Activated naive CD8-positive, alpha-beta T cell treated with anti-CD3 and anti-CD28 coated beads, Interleukin-2, amount 50 U/mL, for 24 hours (primary cell): ENCODE data around the gene IQCC.
A peak's percentile ranks its signal among the peaks of the same experiment; 100 is the strongest.

Experiments
- ATAC-seq: fragments of 150-1000 bp; cut with Tn5 transposase; one replicate; pipeline ENCODE4 v1.10.0; 2021
- DNase-seq: peaks from one replicate; pipeline ENCODE4 v3.0.0; 2021
- H3K27ac Mint-ChIP-seq: one replicate; pipeline ENCODE4 v1.8.0; 2021; ENCODE audit warnings: mild to moderate bottlenecking, mixed read lengths
- H3K27me3 Mint-ChIP-seq: one replicate; pipeline ENCODE4 v1.8.0; 2021; ENCODE audit warnings: mixed read lengths
- H3K36me3 Mint-ChIP-seq: one replicate; pipeline ENCODE4 v1.8.0; 2021; ENCODE audit warnings: low read depth, mixed read lengths
- H3K4me1 Mint-ChIP-seq: one replicate; pipeline ENCODE4 v1.8.0; 2021; ENCODE audit warnings: mixed read lengths
- H3K4me3 Mint-ChIP-seq: one replicate; pipeline ENCODE4 v1.8.0; 2021; ENCODE audit warnings: mild to moderate bottlenecking, moderate library complexity, mixed read lengths
- H3K9me3 Mint-ChIP-seq: one replicate; pipeline ENCODE4 v1.8.0; 2021; ENCODE audit warnings: mixed read lengths

Gene IQCC

GRCh38 chr1:32250893-32251716 is 45.6 kb downstream of the IQCC start, which contains the start of gene LCK:
LCK (plus strand) TSS chr1:32251265; CDS start chr1:32274330, 23,065 bp downstream.
- Mint-ChIP-seq H3K36me3 (peaks cover 27% of the 10 kb centered on the region), H3K4me3 (peak within 1 kb of the TSS; percentile 92), H3K27ac (peak within 1 kb of the TSS; percentile 97), H3K27me3 (no peaks in the 10 kb centered on the region), H3K9me3 (no peaks in the 10 kb centered on the region), H3K4me1 (peaks cover 81% of the 10 kb centered on the region)
- DNase-seq (peak; percentile 83), ATAC-seq (peak; percentile 45)

GRCh38 chr1:32255072-32256071 is 49.9 kb downstream of the IQCC start:
- ATAC-seq (no peak), DNase-seq (no peak)
- Mint-ChIP-seq H3K36me3 (peaks cover 42% of the 10 kb centered on the region), H3K4me3 (peak overlapping the region; percentile 92), H3K27ac (peak overlapping the region; percentile 85), H3K9me3 (no peaks in the 10 kb centered on the region), H3K4me1 (peaks cover 76% of the 10 kb centered on the region), H3K27me3 (no peaks in the 10 kb centered on the region)

- peaks cover 71% of the 10 kb centered on the region for H3K4me1 Mint-ChIP-seq
- peak overlapping the region; percentile 91 for H3K27ac Mint-ChIP-seq
- peaks cover 45% of the 10 kb centered on the region for H3K36me3 Mint-ChIP-seq
- no peaks in the 10 kb centered on the region for H3K9me3 Mint-ChIP-seq
- DNase-seq (no peak), ATAC-seq (no peak)
- H3K4me3 Mint-ChIP-seq = peak overlapping the region; percentile 76
- H3K27me3 Mint-ChIP-seq = no peaks in the 10 kb centered on the region
These were observed 51.2 kb downstream of the IQCC start for GRCh38 chr1:32256473-32257226.

- Mint-ChIP-seq H3K27ac (peak overlapping the region; percentile 91), H3K9me3 (no peaks in the 10 kb centered on the region), H3K4me1 (peaks cover 67% of the 10 kb centered on the region), H3K27me3 (no peaks in the 10 kb centered on the region), H3K36me3 (peaks cover 42% of the 10 kb centered on the region), H3K4me3 (peak overlapping the region; percentile 76)
- ATAC-seq = no peak
- DNase-seq = no peak
These were observed 51.7 kb downstream of the IQCC start for GRCh38 chr1:32257227-32257508.
